HCT116 (cell line): Measurements from ENCODE around the gene THSD7B. TPM values are rescaled to one million over a fixed set of nuclear protein-coding genes. Genes with fewer than 3 reads are reported as not detected.

Source experiments
- ATAC-seq: fragments of 200-7000 bp; cut with Tn5 transposase; 2 replicates; pipeline ENCODE4 v1.9.1; 2020; ENCODE audit warnings: mild to moderate bottlenecking, moderate library complexity
- BruUV-seq: library from RNA; stranded (reverse); fragments of 400-500 nt; replicated peaks from 2 replicates; lab custom pipeline; 2021; lab: Mats Ljungman, UMichigan
- CTCF ChIA-PET: fragments of 300-600 bp; sonication (Branson Sonifier 250); formaldehyde crosslinking; loops from one replicate; lab custom pipeline; 2021; ENCODE audit warnings: antibody characterized with exemption; lab: Charles Lee
- POLR2A ChIA-PET: fragments of 300-600, 350-600 bp; sonication (Branson Sonifier 250); formaldehyde crosslinking; loops from one replicate; lab custom pipeline; 2021; ENCODE audit warnings: antibody characterized with exemption; lab: Charles Lee
- RAD21 ChIA-PET, 2 experiments: fragments of 300-600 bp; sonication (Branson Sonifier 250); formaldehyde crosslinking; loops; one replicate each; lab custom pipeline; 2023; ENCODE audit warnings: low total read pairs in 2 of 2; ENCODE audit not compliant: uncharacterized antibody in 2 of 2, unreplicated experiment in 2 of 2, low non-redundant PET in 1 of 2; lab: Charles Lee
- DNase-seq: peaks from one replicate; pipeline ENCODE4 v3.0.0-alpha.2; 2010; ENCODE audit warnings: low read depth, low spot score
- H2AFZ ChIP-seq: fragments of 200-600 bp; shearing (Covaris generic), sonication (generic); 2 replicates; pipeline ENCODE4 v1.6.1; 2017; ENCODE audit warnings: low read depth, mixed run types, mixed read lengths, antibody characterized with exemption, low read length; ENCODE audit not compliant: poor library complexity, severe bottlenecking
- H3K27ac ChIP-seq: 2 replicates; pipeline ENCODE4 v1.5.1; 2012; ENCODE audit warnings: low read depth, low read length
- H3K27me3 ChIP-seq: fragments of 200-600 bp; sonication (generic); 2 replicates; pipeline ENCODE4 v1.6.1; 2016; ENCODE audit warnings: mixed run types, low read length, mixed read lengths; ENCODE audit not compliant: insufficient read depth
- H3K36me3 ChIP-seq, 2 experiments: fragments of 200-500 bp in 1 of 2; fragments of 200-600 bp in 1 of 2; sonication (Bioruptor generic) in 1 of 2; sonication (generic) in 1 of 2; 2 replicates each; pipeline versions ENCODE4 v1.5.1 to v1.6.1; 2014 to 2016; ENCODE audit warnings: low read length in 2 of 2, inconsistent platforms in 1 of 2, mixed read lengths in 1 of 2, mixed run types in 1 of 2; ENCODE audit not compliant: insufficient read depth in 2 of 2, control insufficient read depth in 1 of 2
- H3K4me1 ChIP-seq, 2 experiments: fragments of 200-600 bp in 1 of 2; sonication (generic) in 1 of 2; 2 replicates each; pipeline versions ENCODE4 v1.5.1 to v1.6.1; 2012 to 2017; ENCODE audit warnings: low read length in 2 of 2, inconsistent platforms in 1 of 2, mild to moderate bottlenecking in 1 of 2, mixed read lengths in 1 of 2, mixed run types in 1 of 2, moderate library complexity in 1 of 2; ENCODE audit not compliant: insufficient read depth in 2 of 2, control insufficient read depth in 1 of 2
- H3K4me2 ChIP-seq: fragments of 200-600 bp; sonication (generic); 2 replicates; pipeline ENCODE4 v1.6.1; 2017; ENCODE audit warnings: mixed run types, low read length, mixed read lengths
- H3K4me3 ChIP-seq, 2 experiments: fragments of 200-600 bp in 1 of 2; sonication (generic) in 1 of 2; replicated peaks in 1 of 2; 2 replicates each; pipeline ENCODE4 v1.5.1; 2011 to 2016; ENCODE audit warnings: low read length in 2 of 2, control low read depth in 1 of 2, low read depth in 1 of 2, mild to moderate bottlenecking in 1 of 2, mixed read lengths in 1 of 2, mixed run types in 1 of 2
- H3K79me2 ChIP-seq: fragments of 200-600 bp; sonication (generic); 2 replicates; pipeline ENCODE4 v1.6.1; 2017; ENCODE audit warnings: mild to moderate bottlenecking, mixed run types, low read length, moderate library complexity, mixed read lengths; ENCODE audit not compliant: insufficient read depth
- H3K9ac ChIP-seq: fragments of 200-600 bp; sonication (generic); 2 replicates; pipeline ENCODE4 v1.6.1; 2016; ENCODE audit warnings: low read length, mixed read lengths
- H3K9me2 ChIP-seq: fragments of 200-600 bp; sonication (generic), shearing (Covaris generic); 2 replicates; pipeline ENCODE4 v1.6.1; 2017; ENCODE audit warnings: mixed run types, mild to moderate bottlenecking, moderate library complexity; ENCODE audit not compliant: insufficient read depth
- H3K9me3 ChIP-seq, 2 experiments: fragments of 200-500 bp in 1 of 2; fragments of 200-600 bp in 1 of 2; sonication (Bioruptor generic) in 1 of 2; sonication (generic) in 1 of 2; 2 replicates each; pipeline ENCODE4 v1.6.1; 2014 to 2017; ENCODE audit warnings: low read length in 2 of 2, mixed read lengths in 2 of 2, inconsistent platforms in 1 of 2, low read depth in 1 of 2, mild to moderate bottlenecking in 1 of 2, mixed run types in 1 of 2, moderate library complexity in 1 of 2; ENCODE audit not compliant: control insufficient read depth in 1 of 2, insufficient read depth in 1 of 2
- H4K20me1 ChIP-seq: fragments of 200-600 bp; sonication (generic), shearing (Covaris generic); 2 replicates; pipeline ENCODE4 v1.6.1; 2017; ENCODE audit warnings: mixed run types, mild to moderate bottlenecking, moderate library complexity; ENCODE audit not compliant: insufficient read depth
- ATF3 ChIP-seq: IDR thresholded peaks from 2 replicates; pipeline ENCODE4 v1.6.1; 2012
- CBX3 ChIP-seq: IDR thresholded peaks from 2 replicates; pipeline ENCODE4 v1.6.1; 2012; ENCODE audit warnings: low read depth
- CEBPB ChIP-seq: IDR thresholded peaks from 2 replicates; pipeline ENCODE4 v1.6.1; 2012; ENCODE audit warnings: low read depth
- ELF1 ChIP-seq: IDR thresholded peaks from 2 replicates; pipeline ENCODE4 v1.6.1; 2012; ENCODE audit warnings: low read depth, borderline replicate concordance
- EZH2 ChIP-seq: fragments of 200-600 bp; sonication (generic); IDR thresholded peaks from 2 replicates; pipeline ENCODE4 v1.6.1; 2017; ENCODE audit warnings: antibody characterized with exemption, mixed run types
- FOSL1 ChIP-seq: IDR thresholded peaks from 2 replicates; pipeline ENCODE4 v1.6.1; 2012; ENCODE audit warnings: low read depth
- MAX ChIP-seq: IDR thresholded peaks from 2 replicates; pipeline ENCODE4 v1.6.1; 2012
- POLR2A ChIP-seq: IDR thresholded peaks from 2 replicates; pipeline ENCODE4 v1.7.0; 2011; ENCODE audit warnings: borderline replicate concordance; ENCODE audit not compliant: insufficient read depth, insufficient read length; ENCODE audit errors: extremely low read depth
- POLR2AphosphoS5 ChIP-seq: IDR thresholded peaks from 2 replicates; pipeline ENCODE4 v1.6.1; 2011; ENCODE audit warnings: mild to moderate bottlenecking, low read depth, low read length, moderate library complexity
- SIN3A ChIP-seq: IDR thresholded peaks from 2 replicates; pipeline ENCODE4 v1.6.1; 2012; ENCODE audit warnings: low read depth
- SP1 ChIP-seq: IDR thresholded peaks from 2 replicates; pipeline ENCODE4 v1.6.1; 2012; ENCODE audit warnings: low read depth
- TCF7L2 ChIP-seq: IDR thresholded peaks from 2 replicates; pipeline ENCODE4 v1.7.0; 2011; ENCODE audit warnings: borderline replicate concordance, inconsistent platforms; ENCODE audit not compliant: insufficient read depth, insufficient read length; ENCODE audit errors: extremely low read depth
- YY1 ChIP-seq: IDR thresholded peaks from 2 replicates; pipeline ENCODE4 v1.6.1; 2011; ENCODE audit warnings: low read length, low read depth, moderate library complexity, mild to moderate bottlenecking; ENCODE audit not compliant: insufficient replicate concordance; ENCODE audit errors: extremely low read depth
- ZBTB33 ChIP-seq: IDR thresholded peaks from 2 replicates; pipeline ENCODE4 v1.6.1; 2011; ENCODE audit warnings: mild to moderate bottlenecking, low read length, moderate library complexity; ENCODE audit not compliant: insufficient replicate concordance; ENCODE audit errors: extremely low read depth
- ZFX ChIP-seq: fragments of 450-650 bp; IDR thresholded peaks from 2 replicates; pipeline ENCODE4 v1.6.1; 2017
- intact Hi-C: fragments of 100-400 bp; cut with micrococcal nuclease; formaldehyde crosslinking; loops from 2 replicates; pipeline ENCODE4 v1.10.0; 2022
- total RNA-seq: library from RNA; stranded (reverse); gene quantifications from one replicate; pipeline ENCODE4 v1.2.1, GENCODE V29; 2021; ENCODE audit not compliant: unreplicated experiment
- TF ChIP-seq, protein P1 (sequence below): IDR thresholded peaks from 2 replicates; pipeline ENCODE4 v1.6.1; 2012; ENCODE audit warnings: low read depth
- TF ChIP-seq, protein P2 (sequence below), 3 experiments: fragments of 200-600 bp in 1 of 3; sonication (generic) in 1 of 3; IDR thresholded peaks in 2 of 3; conservative IDR thresholded peaks in 1 of 3; 2 replicates each; pipeline ENCODE4 v1.5.1; 2012 to 2017; ENCODE audit warnings: low read depth in 2 of 3, low read length in 2 of 3, antibody characterized with exemption in 1 of 3, borderline replicate concordance in 1 of 3, control low read depth in 1 of 3, mild to moderate bottlenecking in 1 of 3, mixed read lengths in 1 of 3, mixed run types in 1 of 3, moderate library complexity in 1 of 3; ENCODE audit not compliant: insufficient read depth in 1 of 3

Gene THSD7B
- total RNA-seq, 1 experiment from 2014 or later, result not detected

DNA sequence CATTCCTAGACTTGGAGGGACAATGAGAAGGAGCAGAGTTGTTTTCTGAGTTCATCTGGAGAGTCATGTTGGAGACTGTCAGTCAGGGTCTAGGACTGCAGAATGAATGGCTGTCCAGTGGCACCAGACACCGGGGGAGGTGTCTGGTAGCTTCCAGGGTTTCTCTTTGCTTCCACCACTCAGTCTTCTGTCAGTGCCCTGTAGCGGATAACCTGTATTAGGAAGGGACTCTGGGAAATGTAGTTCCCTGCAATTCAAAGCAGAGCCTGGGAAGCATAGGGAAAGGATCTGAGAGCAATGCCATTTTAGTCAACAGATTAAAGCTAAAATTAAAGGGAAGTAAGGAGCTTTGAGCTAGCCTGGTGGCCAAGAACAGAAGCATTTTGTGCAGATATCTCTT lies 257.9 kb downstream of the THSD7B start:
- Histone ChIP-seq H3K9me3 (peaks cover 6 to 9% of the 10 kb centered on the region in 2 experiments; a peak in 2 of 4 replicates), H3K9ac (no peak overlapping the region), H3K79me2 (no peaks in the 10 kb centered on the region), H3K27me3 (no peaks in the 10 kb centered on the region), H4K20me1 (no peaks in the 10 kb centered on the region), H3K4me2 (no peak overlapping the region), H3K36me3 (no peaks in the 10 kb centered on the region), H3K27ac (no peak overlapping the region), H3K4me3 (no peak overlapping the region), H3K4me1 (no peaks in the 10 kb centered on the region), H2AFZ (no peak overlapping the region), H3K9me2 (no peaks in the 10 kb centered on the region)
- ChIA-PET POLR2A (no interaction called here), RAD21 (no interaction called here), CTCF (no interaction called here)
- no TSS peak for BruUV-seq
- ATAC-seq, result no peak
- DNase-seq, result no peak
- intact Hi-C loops, result no loop called here
- TF ChIP-seq FOSL1, result no peak
- TF ChIP-seq MAX, result no peak
- TF ChIP-seq, protein P1, sequence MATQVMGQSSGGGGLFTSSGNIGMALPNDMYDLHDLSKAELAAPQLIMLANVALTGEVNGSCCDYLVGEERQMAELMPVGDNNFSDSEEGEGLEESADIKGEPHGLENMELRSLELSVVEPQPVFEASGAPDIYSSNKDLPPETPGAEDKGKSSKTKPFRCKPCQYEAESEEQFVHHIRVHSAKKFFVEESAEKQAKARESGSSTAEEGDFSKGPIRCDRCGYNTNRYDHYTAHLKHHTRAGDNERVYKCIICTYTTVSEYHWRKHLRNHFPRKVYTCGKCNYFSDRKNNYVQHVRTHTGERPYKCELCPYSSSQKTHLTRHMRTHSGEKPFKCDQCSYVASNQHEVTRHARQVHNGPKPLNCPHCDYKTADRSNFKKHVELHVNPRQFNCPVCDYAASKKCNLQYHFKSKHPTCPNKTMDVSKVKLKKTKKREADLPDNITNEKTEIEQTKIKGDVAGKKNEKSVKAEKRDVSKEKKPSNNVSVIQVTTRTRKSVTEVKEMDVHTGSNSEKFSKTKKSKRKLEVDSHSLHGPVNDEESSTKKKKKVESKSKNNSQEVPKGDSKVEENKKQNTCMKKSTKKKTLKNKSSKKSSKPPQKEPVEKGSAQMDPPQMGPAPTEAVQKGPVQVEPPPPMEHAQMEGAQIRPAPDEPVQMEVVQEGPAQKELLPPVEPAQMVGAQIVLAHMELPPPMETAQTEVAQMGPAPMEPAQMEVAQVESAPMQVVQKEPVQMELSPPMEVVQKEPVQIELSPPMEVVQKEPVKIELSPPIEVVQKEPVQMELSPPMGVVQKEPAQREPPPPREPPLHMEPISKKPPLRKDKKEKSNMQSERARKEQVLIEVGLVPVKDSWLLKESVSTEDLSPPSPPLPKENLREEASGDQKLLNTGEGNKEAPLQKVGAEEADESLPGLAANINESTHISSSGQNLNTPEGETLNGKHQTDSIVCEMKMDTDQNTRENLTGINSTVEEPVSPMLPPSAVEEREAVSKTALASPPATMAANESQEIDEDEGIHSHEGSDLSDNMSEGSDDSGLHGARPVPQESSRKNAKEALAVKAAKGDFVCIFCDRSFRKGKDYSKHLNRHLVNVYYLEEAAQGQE, result no peak
- TF ChIP-seq, protein P2, sequence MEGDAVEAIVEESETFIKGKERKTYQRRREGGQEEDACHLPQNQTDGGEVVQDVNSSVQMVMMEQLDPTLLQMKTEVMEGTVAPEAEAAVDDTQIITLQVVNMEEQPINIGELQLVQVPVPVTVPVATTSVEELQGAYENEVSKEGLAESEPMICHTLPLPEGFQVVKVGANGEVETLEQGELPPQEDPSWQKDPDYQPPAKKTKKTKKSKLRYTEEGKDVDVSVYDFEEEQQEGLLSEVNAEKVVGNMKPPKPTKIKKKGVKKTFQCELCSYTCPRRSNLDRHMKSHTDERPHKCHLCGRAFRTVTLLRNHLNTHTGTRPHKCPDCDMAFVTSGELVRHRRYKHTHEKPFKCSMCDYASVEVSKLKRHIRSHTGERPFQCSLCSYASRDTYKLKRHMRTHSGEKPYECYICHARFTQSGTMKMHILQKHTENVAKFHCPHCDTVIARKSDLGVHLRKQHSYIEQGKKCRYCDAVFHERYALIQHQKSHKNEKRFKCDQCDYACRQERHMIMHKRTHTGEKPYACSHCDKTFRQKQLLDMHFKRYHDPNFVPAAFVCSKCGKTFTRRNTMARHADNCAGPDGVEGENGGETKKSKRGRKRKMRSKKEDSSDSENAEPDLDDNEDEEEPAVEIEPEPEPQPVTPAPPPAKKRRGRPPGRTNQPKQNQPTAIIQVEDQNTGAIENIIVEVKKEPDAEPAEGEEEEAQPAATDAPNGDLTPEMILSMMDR (IDR thresholded peaks at IDR 0.05 in 2 of 3, conservative IDR thresholded peaks at IDR 0.05 in 1 of 3; ENCODE audit: borderline replicate concordance in 1 of 3, insufficient read depth in 1 of 3, low read depth in 2 of 3, low read length in 2 of 3), result no peak
- no peak for TF ChIP-seq ELF1
- TF ChIP-seq ZFX, result no peak
- no peak for TF ChIP-seq CEBPB
- no peak for TF ChIP-seq ATF3
- TF ChIP-seq YY1, result no peak
- TF ChIP-seq SIN3A, result no peak
- TF ChIP-seq TCF7L2, result no peak
- no peak for TF ChIP-seq CBX3
- TF ChIP-seq EZH2, result no peak
- TF ChIP-seq ZBTB33, result no peak
- no peak for TF ChIP-seq SP1
- no peak for TF ChIP-seq POLR2A
- TF ChIP-seq POLR2AphosphoS5, result no peak
- TF ChIP-seq, all 23 proteins: peak for 0
